K562 (cell line): ENCODE data around the gene KLC1. TPM values are rescaled to one million over a fixed set of nuclear protein-coding genes. Genes with fewer than 3 reads are reported as not detected.
A peak's percentile ranks its signal among the peaks of the same experiment; 100 is the strongest.

ENCODE experiments used
- CXXC5 ChIP-seq: fragments of 250-450 bp; sonication (Bioruptor Pico); IDR thresholded peaks from 2 replicates; pipeline ENCODE4 v1.8.0; 2022; ENCODE audit warnings: inconsistent platforms, mild to moderate bottlenecking, moderate library complexity
- DMBX1 ChIP-seq: fragments of 250-450 bp; sonication (Bioruptor Pico); IDR thresholded peaks from 2 replicates; pipeline ENCODE4 v1.8.0; 2022; ENCODE audit warnings: inconsistent platforms, mild to moderate bottlenecking, moderate library complexity, borderline replicate concordance
- EGR1 ChIP-seq: fragments of 450-650 bp; conservative IDR thresholded peaks from 2 replicates; pipeline ENCODE4 v1.6.1; 2017; ENCODE audit warnings: mild to moderate bottlenecking
- HIVEP1 ChIP-seq: fragments of 250-450 bp; sonication (Bioruptor Pico); IDR thresholded peaks from 2 replicates; pipeline ENCODE4 v1.4.0; 2020; ENCODE audit warnings: mild to moderate bottlenecking
- MED1 ChIP-seq: sonication (generic); formaldehyde crosslinking; IDR thresholded peaks from 2 replicates; pipeline ENCODE4 v1.8.1; 2023; ENCODE audit warnings: missing genetic modification reagents, borderline replicate concordance
- NRF1 ChIP-seq, 2 experiments: fragments of 450-650 bp; IDR thresholded peaks in 1 of 2; conservative IDR thresholded peaks in 1 of 2; 2 replicates each; pipeline ENCODE4 v1.6.1; 2014; ENCODE audit warnings: mild to moderate bottlenecking in 2 of 2
- PCBP1 ChIP-seq: fragments of 200-400 bp; formaldehyde crosslinking; IDR thresholded peaks from 2 replicates; pipeline ENCODE4 v1.6.1; 2018; ENCODE audit warnings: mild to moderate bottlenecking, low read depth, low read length; ENCODE audit not compliant: poor library complexity, severe bottlenecking
- POLR3G ChIP-seq: IDR thresholded peaks from 2 replicates; pipeline ENCODE4 v1.6.1; 2011; ENCODE audit not compliant: insufficient read length, insufficient replicate concordance; ENCODE audit errors: extremely low read depth
- SIN3A ChIP-seq, 2 experiments: fragments of 150-350 bp in 1 of 2; IDR thresholded peaks; 2 replicates each; pipeline ENCODE4 v1.6.1; 2011 to 2016; ENCODE audit warnings: borderline replicate concordance in 2 of 2, low read depth in 2 of 2, low read length in 2 of 2, mild to moderate bottlenecking in 2 of 2, moderate library complexity in 2 of 2; ENCODE audit not compliant: control insufficient read depth in 1 of 2
- ZNF232 ChIP-seq: sonication (generic); formaldehyde crosslinking; IDR thresholded peaks from 2 replicates; pipeline ENCODE4 v1.8.0; 2022; ENCODE audit warnings: mild to moderate bottlenecking, missing genetic modification reagents
- polyA plus RNA-seq, 8 experiments: library from polyadenylated mRNA; depleted of rRNA in 4 of 8; stranded (reverse) in 5 of 8; unstranded in 3 of 8; fragments of >200 nt; fragmentation: Nextera tagmentation in 2 of 8; fragmentation: Illumina TruSeq in 1 of 8; extraction: Ambion mirVana in 2 of 8; extraction: Trizol in 1 of 8; gene quantifications; 2 replicates each; pipeline versions ENCODE4 v1.2.1 to v1.2.3, GENCODE V29; 2011 to 2014; ENCODE audit warnings: inconsistent platforms in 1 of 8, missing spikeins in 1 of 8
- total RNA-seq, 7 experiments: library from RNA; depleted of rRNA in 6 of 7; stranded (reverse); fragments of >200 nt in 6 of 7; fragmentation: Illumina TruSeq in 2 of 7; extraction: Trizol in 2 of 7; gene quantifications; 2 replicates each; pipeline versions ENCODE4 v1.2.1 to v1.2.3, GENCODE V29; 2011 to 2021; ENCODE audit warnings: low replicate concordance in 1 of 7
- TF ChIP-seq, protein P1 (sequence below): fragments of 250-450 bp; sonication (Bioruptor Pico); IDR thresholded peaks from 2 replicates; pipeline ENCODE4 v1.5.1; 2021; ENCODE audit warnings: mild to moderate bottlenecking
- TF ChIP-seq, protein P2 (sequence below), 3 experiments: fragments of 200-800 bp in 1 of 3; fragments of 250-450 bp in 1 of 3; fragments of 450-650 bp in 1 of 3; sonication (Bioruptor Pico) in 1 of 3; sonication (Bioruptor generic) in 1 of 3; formaldehyde crosslinking in 1 of 3; IDR thresholded peaks; 2 replicates each; pipeline versions ENCODE4 v1.6.1 to v1.8.0; 2016 to 2022; ENCODE audit warnings: mild to moderate bottlenecking in 2 of 3, missing genetic modification characterization in 2 of 3, missing compliant biosample characterization in 1 of 3, moderate library complexity in 1 of 3
- TF ChIP-seq, protein P3 (sequence below): fragments of 450-650 bp; IDR thresholded peaks from 2 replicates; pipeline ENCODE4 v1.7.1; 2018; ENCODE audit warnings: mild to moderate bottlenecking, low read depth; ENCODE audit not compliant: partially characterized antibody
- TF ChIP-seq, protein P4 (sequence below): fragments of 250-450 bp; sonication (Bioruptor Pico); IDR thresholded peaks from 2 replicates; pipeline ENCODE4 v1.5.0; 2021; ENCODE audit warnings: mild to moderate bottlenecking, borderline replicate concordance

KLC1 gene
- total and polyA plus RNA-seq, 9 of the 15 experiments (the other 6 are each of a cell fraction or from before 2014, with no cell fraction given): 4.9 to 134 (median 54.8) TPM

DNA sequence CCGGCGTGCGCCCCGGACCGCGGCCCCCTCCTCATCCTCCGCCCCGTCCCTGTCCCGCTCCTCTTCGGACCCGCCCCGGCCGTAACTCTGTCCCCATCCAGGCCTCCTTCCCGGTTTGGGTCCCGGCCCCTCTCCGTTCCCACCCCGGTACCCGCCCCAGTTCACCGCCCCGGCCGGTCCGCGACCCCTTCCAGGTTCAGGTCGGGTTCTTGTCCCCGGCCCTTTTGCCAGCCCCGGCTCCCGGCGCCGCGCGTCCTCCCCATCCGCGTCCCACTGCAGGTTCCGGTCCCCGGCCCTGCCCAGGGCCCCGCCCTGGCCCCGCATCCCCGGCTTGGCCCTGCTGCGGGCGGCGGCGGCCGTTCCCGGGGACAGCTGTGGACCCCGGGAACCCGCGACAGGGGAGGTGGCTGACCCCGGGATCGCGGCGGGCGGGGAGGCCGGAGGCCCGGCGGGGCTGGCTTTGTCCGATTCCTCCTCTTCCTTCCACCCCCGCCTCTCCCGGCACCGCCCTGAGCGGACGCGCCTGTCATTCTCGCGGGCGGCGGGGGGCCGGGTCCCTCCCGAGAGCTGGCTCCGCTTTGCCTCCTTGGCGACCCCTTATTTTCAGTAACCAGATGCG lies 601 bp downstream of the KLC1 start (continued):
- TF ChIP-seq DMBX1 (no peak), CXXC5 (CRISPR knock-in tag) (no peak; the same call in 1 of the 2 replicates), SIN3A (IDR thresholded peaks at IDR 0.05; ENCODE audit: borderline replicate concordance in 2 of 2, control insufficient read depth in 1 of 2, low read depth in 2 of 2, low read length in 2 of 2) (peak in 1 of 2 experiments; percentile 61; a peak in 2 of 4 replicates), NRF1 (conservative IDR thresholded peaks at IDR 0.05 in 1 of 2, IDR thresholded peaks at IDR 0.05 in 1 of 2) (no peak), POLR3G (no peak), ZNF232 (CRISPR knock-in tag) (no peak), EGR1 (peak; percentile 69), PCBP1 (no peak), MED1 (no peak), HIVEP1 (CRISPR knock-in tag) (no peak)
- TF ChIP-seq, protein P1, sequence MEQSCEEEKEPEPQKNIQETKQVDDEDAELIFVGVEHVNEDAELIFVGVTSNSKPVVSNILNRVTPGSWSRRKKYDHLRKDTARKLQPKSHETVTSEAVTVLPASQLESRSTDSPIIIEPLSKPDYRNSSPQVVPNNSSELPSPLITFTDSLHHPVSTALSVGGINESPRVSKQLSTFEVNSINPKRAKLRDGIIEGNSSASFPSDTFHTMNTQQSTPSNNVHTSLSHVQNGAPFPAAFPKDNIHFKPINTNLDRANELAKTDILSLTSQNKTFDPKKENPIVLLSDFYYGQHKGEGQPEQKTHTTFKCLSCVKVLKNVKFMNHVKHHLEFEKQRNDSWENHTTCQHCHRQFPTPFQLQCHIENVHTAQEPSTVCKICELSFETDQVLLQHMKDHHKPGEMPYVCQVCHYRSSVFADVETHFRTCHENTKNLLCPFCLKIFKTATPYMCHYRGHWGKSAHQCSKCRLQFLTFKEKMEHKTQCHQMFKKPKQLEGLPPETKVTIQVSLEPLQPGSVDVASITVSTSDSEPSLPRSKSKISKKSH: no peak
- TF ChIP-seq, protein P2, sequence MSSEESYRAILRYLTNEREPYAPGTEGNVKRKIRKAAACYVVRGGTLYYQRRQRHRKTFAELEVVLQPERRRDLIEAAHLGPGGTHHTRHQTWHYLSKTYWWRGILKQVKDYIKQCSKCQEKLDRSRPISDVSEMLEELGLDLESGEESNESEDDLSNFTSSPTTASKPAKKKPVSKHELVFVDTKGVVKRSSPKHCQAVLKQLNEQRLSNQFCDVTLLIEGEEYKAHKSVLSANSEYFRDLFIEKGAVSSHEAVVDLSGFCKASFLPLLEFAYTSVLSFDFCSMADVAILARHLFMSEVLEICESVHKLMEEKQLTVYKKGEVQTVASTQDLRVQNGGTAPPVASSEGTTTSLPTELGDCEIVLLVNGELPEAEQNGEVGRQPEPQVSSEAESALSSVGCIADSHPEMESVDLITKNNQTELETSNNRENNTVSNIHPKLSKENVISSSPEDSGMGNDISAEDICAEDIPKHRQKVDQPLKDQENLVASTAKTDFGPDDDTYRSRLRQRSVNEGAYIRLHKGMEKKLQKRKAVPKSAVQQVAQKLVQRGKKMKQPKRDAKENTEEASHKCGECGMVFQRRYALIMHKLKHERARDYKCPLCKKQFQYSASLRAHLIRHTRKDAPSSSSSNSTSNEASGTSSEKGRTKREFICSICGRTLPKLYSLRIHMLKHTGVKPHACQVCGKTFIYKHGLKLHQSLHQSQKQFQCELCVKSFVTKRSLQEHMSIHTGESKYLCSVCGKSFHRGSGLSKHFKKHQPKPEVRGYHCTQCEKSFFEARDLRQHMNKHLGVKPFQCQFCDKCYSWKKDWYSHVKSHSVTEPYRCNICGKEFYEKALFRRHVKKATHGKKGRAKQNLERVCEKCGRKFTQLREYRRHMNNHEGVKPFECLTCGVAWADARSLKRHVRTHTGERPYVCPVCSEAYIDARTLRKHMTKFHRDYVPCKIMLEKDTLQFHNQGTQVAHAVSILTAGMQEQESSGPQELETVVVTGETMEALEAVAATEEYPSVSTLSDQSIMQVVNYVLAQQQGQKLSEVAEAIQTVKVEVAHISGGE (CRISPR knock-in tag; IDR thresholded peaks at IDR 0.05): peak; percentile 36 to 63 (median 41); a peak in 4 of 6 replicates
- TF ChIP-seq, protein P3, sequence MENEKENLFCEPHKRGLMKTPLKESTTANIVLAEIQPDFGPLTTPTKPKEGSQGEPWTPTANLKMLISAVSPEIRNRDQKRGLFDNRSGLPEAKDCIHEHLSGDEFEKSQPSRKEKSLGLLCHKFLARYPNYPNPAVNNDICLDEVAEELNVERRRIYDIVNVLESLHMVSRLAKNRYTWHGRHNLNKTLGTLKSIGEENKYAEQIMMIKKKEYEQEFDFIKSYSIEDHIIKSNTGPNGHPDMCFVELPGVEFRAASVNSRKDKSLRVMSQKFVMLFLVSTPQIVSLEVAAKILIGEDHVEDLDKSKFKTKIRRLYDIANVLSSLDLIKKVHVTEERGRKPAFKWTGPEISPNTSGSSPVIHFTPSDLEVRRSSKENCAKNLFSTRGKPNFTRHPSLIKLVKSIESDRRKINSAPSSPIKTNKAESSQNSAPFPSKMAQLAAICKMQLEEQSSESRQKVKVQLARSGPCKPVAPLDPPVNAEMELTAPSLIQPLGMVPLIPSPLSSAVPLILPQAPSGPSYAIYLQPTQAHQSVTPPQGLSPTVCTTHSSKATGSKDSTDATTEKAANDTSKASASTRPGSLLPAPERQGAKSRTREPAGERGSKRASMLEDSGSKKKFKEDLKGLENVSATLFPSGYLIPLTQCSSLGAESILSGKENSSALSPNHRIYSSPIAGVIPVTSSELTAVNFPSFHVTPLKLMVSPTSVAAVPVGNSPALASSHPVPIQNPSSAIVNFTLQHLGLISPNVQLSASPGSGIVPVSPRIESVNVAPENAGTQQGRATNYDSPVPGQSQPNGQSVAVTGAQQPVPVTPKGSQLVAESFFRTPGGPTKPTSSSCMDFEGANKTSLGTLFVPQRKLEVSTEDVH: no peak
- TF ChIP-seq, protein P4, sequence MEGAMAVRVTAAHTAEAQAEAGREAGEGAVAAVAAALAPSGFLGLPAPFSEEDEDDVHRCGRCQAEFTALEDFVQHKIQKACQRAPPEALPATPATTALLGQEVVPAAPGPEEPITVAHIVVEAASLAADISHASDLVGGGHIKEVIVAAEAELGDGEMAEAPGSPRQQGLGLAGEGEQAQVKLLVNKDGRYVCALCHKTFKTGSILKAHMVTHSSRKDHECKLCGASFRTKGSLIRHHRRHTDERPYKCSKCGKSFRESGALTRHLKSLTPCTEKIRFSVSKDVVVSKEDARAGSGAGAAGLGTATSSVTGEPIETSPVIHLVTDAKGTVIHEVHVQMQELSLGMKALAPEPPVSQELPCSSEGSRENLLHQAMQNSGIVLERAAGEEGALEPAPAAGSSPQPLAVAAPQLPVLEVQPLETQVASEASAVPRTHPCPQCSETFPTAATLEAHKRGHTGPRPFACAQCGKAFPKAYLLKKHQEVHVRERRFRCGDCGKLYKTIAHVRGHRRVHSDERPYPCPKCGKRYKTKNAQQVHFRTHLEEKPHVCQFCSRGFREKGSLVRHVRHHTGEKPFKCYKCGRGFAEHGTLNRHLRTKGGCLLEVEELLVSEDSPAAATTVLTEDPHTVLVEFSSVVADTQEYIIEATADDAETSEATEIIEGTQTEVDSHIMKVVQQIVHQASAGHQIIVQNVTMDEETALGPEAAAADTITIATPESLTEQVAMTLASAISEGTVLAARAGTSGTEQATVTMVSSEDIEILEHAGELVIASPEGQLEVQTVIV (CRISPR knock-in tag): no peak
